Measurements from ENCODE around the gene PTPN9.
A peak's percentile ranks its signal among the peaks of the same experiment; 100 is the strongest.
"Not testable (repeated sequence)": the region's sequence is repeated elsewhere in the genome, so short reads cannot be mapped to it uniquely, and the experiment has no call there.

Gene PTPN9

DNA sequence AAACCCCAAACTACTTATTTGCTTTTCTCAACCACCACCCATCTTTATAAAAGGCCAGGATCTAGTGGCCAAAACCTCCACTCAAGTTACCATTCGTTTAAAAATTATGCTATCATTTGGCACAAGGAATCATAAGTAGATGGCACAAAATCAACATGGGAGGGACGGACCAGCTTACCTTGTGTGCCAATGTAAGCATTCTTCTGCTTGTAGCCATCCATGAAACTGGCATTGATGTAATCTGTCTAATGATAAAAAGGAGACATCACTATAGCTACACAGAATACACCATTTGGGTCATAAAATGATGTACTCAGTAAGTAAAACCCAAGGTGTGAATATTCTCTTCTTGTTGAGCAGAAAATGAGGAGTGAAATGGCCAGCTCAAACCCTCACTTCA lies 99.4 kb downstream of the PTPN9 start:
- TF ChIP-seq, protein P1, sequence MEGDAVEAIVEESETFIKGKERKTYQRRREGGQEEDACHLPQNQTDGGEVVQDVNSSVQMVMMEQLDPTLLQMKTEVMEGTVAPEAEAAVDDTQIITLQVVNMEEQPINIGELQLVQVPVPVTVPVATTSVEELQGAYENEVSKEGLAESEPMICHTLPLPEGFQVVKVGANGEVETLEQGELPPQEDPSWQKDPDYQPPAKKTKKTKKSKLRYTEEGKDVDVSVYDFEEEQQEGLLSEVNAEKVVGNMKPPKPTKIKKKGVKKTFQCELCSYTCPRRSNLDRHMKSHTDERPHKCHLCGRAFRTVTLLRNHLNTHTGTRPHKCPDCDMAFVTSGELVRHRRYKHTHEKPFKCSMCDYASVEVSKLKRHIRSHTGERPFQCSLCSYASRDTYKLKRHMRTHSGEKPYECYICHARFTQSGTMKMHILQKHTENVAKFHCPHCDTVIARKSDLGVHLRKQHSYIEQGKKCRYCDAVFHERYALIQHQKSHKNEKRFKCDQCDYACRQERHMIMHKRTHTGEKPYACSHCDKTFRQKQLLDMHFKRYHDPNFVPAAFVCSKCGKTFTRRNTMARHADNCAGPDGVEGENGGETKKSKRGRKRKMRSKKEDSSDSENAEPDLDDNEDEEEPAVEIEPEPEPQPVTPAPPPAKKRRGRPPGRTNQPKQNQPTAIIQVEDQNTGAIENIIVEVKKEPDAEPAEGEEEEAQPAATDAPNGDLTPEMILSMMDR (conservative IDR thresholded peaks at IDR 0.05; ENCODE audit: low read depth, low read length), result no peak
- no peak overlapping the region for H3K4me3 ChIP-seq (ENCODE audit: low read length)
- no peak for DNase-seq (ENCODE audit: low read depth)

DNA sequence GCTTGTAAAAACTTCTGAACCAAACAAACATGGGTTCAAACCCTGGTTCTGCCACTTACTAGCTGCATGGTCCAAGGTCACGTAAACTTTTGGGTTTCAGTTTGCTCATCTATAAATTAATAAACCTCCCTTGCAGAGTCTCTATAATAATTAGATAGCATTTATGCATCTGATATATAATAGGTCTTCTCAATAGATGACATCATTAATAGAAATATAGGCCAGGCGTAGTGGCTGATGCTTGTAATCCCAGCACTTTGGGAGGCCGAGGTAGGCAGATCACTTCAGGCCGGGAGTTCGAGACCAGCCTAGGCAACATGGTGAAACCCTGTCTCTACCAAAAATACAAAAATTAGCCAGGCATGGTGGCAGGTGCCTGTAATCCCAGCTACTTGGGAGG lies 102.0 kb downstream of the PTPN9 start:
- DNase-seq (ENCODE audit: low read depth); H3K4me3 ChIP-seq (ENCODE audit: low read length): not testable (repeated sequence)

DNA sequence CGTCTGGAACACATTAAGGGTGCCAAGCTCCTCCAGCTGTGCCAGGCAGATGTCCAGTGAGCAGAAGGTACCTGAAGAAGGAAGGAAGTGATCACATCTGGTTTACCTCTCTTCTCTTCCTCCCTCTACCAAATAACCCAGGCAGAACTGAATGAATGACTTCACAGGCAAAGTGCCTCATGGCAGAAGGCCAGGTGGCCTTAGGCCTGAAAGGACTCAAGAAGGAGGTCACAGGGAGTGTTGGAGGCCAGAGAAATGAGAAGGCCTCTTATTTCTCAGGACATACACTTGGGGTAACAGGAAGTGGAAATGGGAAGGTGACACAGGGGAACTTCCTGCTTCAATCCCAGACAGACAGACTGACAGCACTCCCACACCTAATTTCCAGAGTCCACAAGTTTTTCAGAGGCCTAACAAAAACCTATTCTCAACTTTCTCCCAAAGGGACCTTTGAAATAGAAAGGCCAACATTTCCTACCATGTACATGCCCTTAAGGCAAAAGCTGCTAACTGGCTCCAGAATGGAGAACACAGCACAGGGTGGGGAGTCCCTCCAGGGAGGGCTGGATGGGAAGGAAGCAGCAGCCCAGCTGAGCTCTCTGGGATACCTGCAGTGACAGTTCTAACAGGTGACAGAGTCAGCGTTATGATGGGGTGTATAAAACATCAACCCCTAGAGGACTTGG lies 110.1 kb downstream of the PTPN9 start:
- H3K4me3 ChIP-seq (ENCODE audit: low read length), result no peak overlapping the region
- no peak for DNase-seq (ENCODE audit: low read depth)
- TF ChIP-seq, protein P1 (conservative IDR thresholded peaks at IDR 0.05; ENCODE audit: low read depth, low read length), result no peak

DNA sequence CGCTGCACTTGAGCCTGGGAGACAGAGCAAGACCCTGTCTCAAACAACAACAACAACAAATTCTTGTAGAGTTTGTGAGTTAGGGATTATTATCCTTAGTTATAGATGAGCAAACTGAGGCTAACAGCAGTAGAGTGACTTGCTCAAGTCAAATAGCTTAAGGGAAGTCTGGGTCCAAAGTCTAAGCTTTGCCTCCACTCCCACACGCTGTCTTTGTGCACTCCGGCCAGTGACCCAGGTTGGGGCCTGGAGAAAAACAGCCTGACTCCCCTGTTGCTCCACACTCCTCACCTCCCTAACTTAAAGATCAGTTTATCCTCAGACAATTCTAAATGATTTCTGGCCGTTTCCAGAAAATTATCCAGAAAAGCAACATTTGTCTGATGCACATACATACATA lies 118.5 kb downstream of the PTPN9 start:
- H3K4me3 ChIP-seq (ENCODE audit: low read length), result no peak overlapping the region
- no peak for DNase-seq (ENCODE audit: low read depth)
- TF ChIP-seq, protein P1 (conservative IDR thresholded peaks at IDR 0.05; ENCODE audit: low read depth, low read length), result no peak

GRCh38 chr15:75459581-75459980 lies 119.5 kb downstream of the PTPN9 start:
- no peak for DNase-seq (ENCODE audit: low read depth)
- H3K4me3 ChIP-seq (ENCODE audit: low read length), result no peak overlapping the region
- TF ChIP-seq, protein P1 (conservative IDR thresholded peaks at IDR 0.05; ENCODE audit: low read depth, low read length), result no peak

GRCh38 chr15:75456710-75457109 lies 122.4 kb downstream of the PTPN9 start:
- DNase-seq (ENCODE audit: low read depth), result no peak
- peak overlapping the region; percentile 91 for H3K4me3 ChIP-seq (ENCODE audit: low read length)
- TF ChIP-seq, protein P1 (conservative IDR thresholded peaks at IDR 0.05; ENCODE audit: low read depth, low read length), result no peak

- DNase-seq (ENCODE audit: low read depth), result no peak
- H3K4me3 ChIP-seq (ENCODE audit: low read length), result peak overlapping the region; percentile 91
- TF ChIP-seq, protein P1 (conservative IDR thresholded peaks at IDR 0.05; ENCODE audit: low read depth, low read length), result no peak
Measured at GRCh38 chr15:75455982-75456531, 123.1 kb downstream of the PTPN9 start.
